Pancreas (tissue), 10 donors: ENCODE data around the gene PCYT1A. TPM values are rescaled to one million over a fixed set of nuclear protein-coding genes. Genes with fewer than 3 reads are reported as not detected.

Source experiments
- ATAC-seq, 4 donors: fragments of 200-7000 bp; cut with Tn5 transposase; one replicate each; pipeline versions ENCODE4 v1.8.0 to v1.9.1; 2020; ENCODE audit warnings: mild to moderate bottlenecking in 4 of 4, moderate library complexity in 4 of 4
- DNase-seq, 6 donors: peaks; one replicate each; pipeline ENCODE4 v3.0.0-alpha.2; 2020
- FAIRE-seq: peaks from 2 replicates; lab custom pipeline; 2012; peaks lifted over from hg19 to GRCh38; lab: Jason Lieb, UNC
- H3K27ac ChIP-seq, 4 donors: fragments of 200-600 bp; sonication (generic); 1 replicate in 3 of 4; 2 replicates in 1 of 4; pipeline versions ENCODE4 v1.5.0 to v1.8.0; 2020
- H3K27me3 ChIP-seq, 4 donors: fragments of 200-600 bp; one replicate each; pipeline ENCODE4 v1.8.0; 2021
- H3K36me3 ChIP-seq, 3 donors: fragments of 200-600 bp; sonication (generic) in 1 of 3; one replicate each; pipeline versions ENCODE4 v1.5.0 to v1.8.0; 2020 to 2021
- H3K4me1 ChIP-seq, 3 donors: fragments of 200-600 bp; one replicate each; pipeline ENCODE4 v1.8.0; 2021
- H3K4me3 ChIP-seq, 4 donors: fragments of 200-600 bp; sonication (generic) in 2 of 4; one replicate each; pipeline versions ENCODE4 v1.5.0 to v1.8.0; 2020 to 2021
- H3K9me3 ChIP-seq, 4 donors: fragments of 200-600 bp; one replicate each; pipeline ENCODE4 v1.8.0; 2021
- CTCF ChIP-seq, 4 donors: fragments of 200-600 bp; sonication (generic) in 3 of 4; IDR thresholded peaks; one replicate each; pipeline versions ENCODE4 v1.5.0 to v1.8.0; 2021; ENCODE audit warnings: antibody characterized with exemption in 4 of 4
- WGBS, 2 donors: extraction: QIAGEN DNeasy Blood & Tissue Kit; methylation state at CpG; one replicate each; pipeline ENCODE4 v1.1.7; 2013; 5-methylcytosine and 5-hydroxymethylcytosine counted together
- intact Hi-C, 3 donors: fragments of 100-400 bp; cut with DNase I; formaldehyde crosslinking; loops; one replicate each; pipeline versions ENCODE4 v1.11.1 to v1.14.2; 2022
- polyA plus RNA-seq, 2 donors: library from polyadenylated mRNA; stranded (reverse); fragments of 200-250 nt; gene quantifications; one replicate each; pipeline ENCODE4 v1.2.3, GENCODE V29; 2013
- total RNA-seq, 6 donors: library from RNA; stranded (reverse); fragmentation: NEBNext Ultra II Directional in 4 of 6; extraction: Animal tissue kit (Norgen Biotek cat#: 25700) in 4 of 6; gene quantifications; one replicate each; pipeline versions ENCODE4 v1.2.1 to v1.2.4, GENCODE V29; 2021 to 2023
- donor health status: healthy with polysubstance abuse.
- donor health status: DM: no; HTN: no; CAD: no; lungs with moderate emphysema.
- donor health status: DM: no; HTN: no; CAD: no.
- donor health status: control.
- donor health status: control.
- donor health status: Bipolar disorder and iron deficiency.
- donor health status: DM: yes; HTN: yes; CAD: no.
- donor health status: DM: no; HTN: no; CAD: no.
- donor health status: DM: no; HTN: no; CAD: no.
- donor health status: DM: yes; HTN: yes; CAD: no.

The PCYT1A gene
- 10 to 100 TPM; 14.1 to 26.0 (median 18.1) TPM for total RNA-seq
- polyA plus RNA-seq, result 10 to 100 TPM; 15.7 to 16.8 TPM

GRCh38 chr3:196287440-196288140, at the start of gene PCYT1A:
Gene PCYT1A, minus strand, starts transcription at chr3:196287726. Its CDS starts 17,195 bp downstream, at chr3:196270531.
- H3K36me3 ChIP-seq, result no peaks in the 10 kb centered on the region
- FAIRE-seq (no peak), ATAC-seq (peak; percentile 95 to 99 (median 98)), DNase-seq (peak; percentile 80 to 92 (median 88))
- no peaks in the 10 kb centered on the region for H3K9me3 ChIP-seq
- intact Hi-C loops, result no loop called here
- peak within 1 kb of the TSS; percentile 72 to 93 (median 86) for H3K27ac ChIP-seq
- peaks cover 0 to 21% (median 7%) of the 10 kb centered on the region in 3 donors for H3K4me1 ChIP-seq
- H3K27me3 ChIP-seq, result no peaks in the 10 kb centered on the region
- peak within 1 kb of the TSS; percentile 65 to 87 (median 70) for H3K4me3 ChIP-seq
- no peak for TF ChIP-seq CTCF (IDR thresholded peaks at IDR 0.05)
- WGBS, 2 donors, result 0 to 1% methylated on average over 54 to 55 of the region's 55 CpGs

GRCh38 chr3:196336319-196337145, 49.0 kb upstream of the PCYT1A start:
- DNase-seq (peak in 5 of 6 donors; percentile 74 to 79 (median 78)), ATAC-seq (peak; percentile 82 to 88 (median 86)), FAIRE-seq (no peak)
- H3K27me3 ChIP-seq, result no peaks in the 10 kb centered on the region
- no peaks in the 10 kb centered on the region for H3K4me1 ChIP-seq
- no peaks in the 10 kb centered on the region for H3K36me3 ChIP-seq
- intact Hi-C loops, result no loop called here
- no peak for TF ChIP-seq CTCF (IDR thresholded peaks at IDR 0.05)
- peak overlapping the region in 1 of 4 donors; percentile 17 for H3K27ac ChIP-seq
- no peaks in the 10 kb centered on the region for H3K9me3 ChIP-seq
- no peak overlapping the region for H3K4me3 ChIP-seq
- 50 to 58% methylated on average over 17 of the region's 17 CpGs for WGBS, 2 donors

GRCh38 chr3:196335503-196335948, 48.0 kb upstream of the PCYT1A start:
- H3K36me3 ChIP-seq, result no peaks in the 10 kb centered on the region
- no peak for TF ChIP-seq CTCF (IDR thresholded peaks at IDR 0.05)
- DNase-seq, result no peak
- no peaks in the 10 kb centered on the region for H3K9me3 ChIP-seq
- H3K4me3 ChIP-seq, result no peak overlapping the region
- H3K4me1 ChIP-seq, result no peaks in the 10 kb centered on the region
- H3K27ac ChIP-seq, result no peak overlapping the region
- intact Hi-C loops, result no loop called here
- H3K27me3 ChIP-seq, result no peaks in the 10 kb centered on the region
- 67 to 79% methylated on average over 11 to 12 of the region's 12 CpGs for WGBS, 2 donors
- FAIRE-seq, result no peak
- ATAC-seq, result no peak

- intact Hi-C loops, result no loop called here
- DNase-seq, result no peak
- WGBS, 2 donors, result 29 to 40% methylated on average over 1 of the region's 1 CpG
Measured at GRCh38 chr3:196334982-196335381, 47.5 kb upstream of the PCYT1A start.

More at GRCh38 chr3:196334982-196335381, 47.5 kb upstream of the PCYT1A start:
- ATAC-seq, result no peak
- H3K4me3 ChIP-seq, result no peak overlapping the region
- no peaks in the 10 kb centered on the region for H3K36me3 ChIP-seq
- no peaks in the 10 kb centered on the region for H3K27me3 ChIP-seq
- no peak overlapping the region for H3K27ac ChIP-seq
- no peaks in the 10 kb centered on the region for H3K9me3 ChIP-seq
- H3K4me1 ChIP-seq, result no peaks in the 10 kb centered on the region
- FAIRE-seq, result no peak
- TF ChIP-seq CTCF (IDR thresholded peaks at IDR 0.05), result no peak
